Erythroblast (primary cell): ENCODE measurements around the gene BICRA.

ENCODE experiments used
- DNase-seq, 2 experiments: peaks; one replicate each; lab custom pipeline; 2025; lab: John Stamatoyannopoulos, UW
- GATA1 ChIP-seq: IDR thresholded peaks from 2 replicates; pipeline ENCODE4 v1.6.1; 2011; ENCODE audit warnings: low read depth, mild to moderate bottlenecking, control low read depth, low read length, moderate library complexity
- POLR2A ChIP-seq: IDR thresholded peaks from 2 replicates; pipeline ENCODE4 v1.6.1; 2011; ENCODE audit warnings: mild to moderate bottlenecking, low read length

The BICRA gene

DNA sequence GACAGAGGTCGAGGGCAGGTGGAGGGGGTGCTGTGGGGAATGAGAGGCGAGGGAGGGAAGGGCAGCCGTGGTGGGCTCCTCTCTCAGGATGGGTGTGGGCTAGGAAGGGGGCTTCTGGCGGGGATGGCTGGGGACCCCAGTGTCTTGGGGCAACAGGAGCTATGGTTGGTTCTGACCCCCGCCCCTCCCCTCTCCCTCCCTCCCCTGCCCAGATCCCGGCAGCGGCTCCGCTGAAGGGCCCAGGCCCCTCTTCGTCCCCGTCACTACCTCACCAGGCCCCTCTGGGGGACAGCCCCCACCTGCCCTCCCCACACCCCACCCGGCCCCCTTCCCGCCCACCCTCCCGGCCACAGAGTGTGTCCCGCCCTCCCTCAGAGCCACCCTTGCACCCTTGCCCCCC, 85.0 kb downstream of the BICRA start:
- no peak for TF ChIP-seq POLR2A
- TF ChIP-seq GATA1 = no peak
- no peak for DNase-seq

DNA sequence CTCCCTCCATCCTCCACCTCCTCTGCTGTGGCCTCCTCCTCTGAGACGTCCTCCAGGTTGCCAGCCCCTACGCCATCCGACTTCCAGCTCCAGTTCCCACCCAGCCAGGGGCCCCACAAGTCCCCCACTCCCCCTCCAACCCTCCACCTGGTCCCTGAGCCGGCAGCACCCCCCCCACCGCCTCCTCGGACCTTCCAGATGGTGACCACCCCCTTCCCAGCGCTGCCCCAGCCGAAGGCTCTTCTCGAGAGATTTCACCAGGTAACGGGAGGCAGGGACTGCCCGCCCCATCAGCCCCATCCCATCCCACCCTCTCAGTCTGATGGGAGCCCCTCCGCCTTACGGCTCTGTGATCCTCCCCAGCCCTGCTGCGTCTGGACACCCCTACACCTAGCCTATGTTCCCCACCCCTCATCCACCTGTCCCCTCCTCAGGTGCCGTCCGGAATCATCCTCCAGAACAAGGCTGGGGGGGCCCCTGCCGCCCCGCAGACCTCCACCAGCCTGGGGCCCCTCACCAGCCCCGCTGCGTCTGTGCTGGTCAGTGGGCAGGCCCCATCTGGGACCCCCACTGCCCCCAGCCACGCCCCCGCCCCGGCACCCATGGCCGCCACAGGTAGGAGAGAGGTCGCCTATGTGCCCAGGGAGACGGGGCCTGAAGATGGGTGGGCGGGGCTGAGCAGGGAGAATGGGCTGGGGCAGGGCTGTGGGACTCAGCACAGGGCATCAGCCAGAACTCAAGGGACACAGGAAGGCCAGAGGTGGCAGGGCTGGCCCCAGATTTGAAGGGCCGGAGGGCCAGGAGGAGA, 85.7 kb downstream of the BICRA start:
- TF ChIP-seq POLR2A (no peak), GATA1 (no peak)
- no peak for DNase-seq

DNA sequence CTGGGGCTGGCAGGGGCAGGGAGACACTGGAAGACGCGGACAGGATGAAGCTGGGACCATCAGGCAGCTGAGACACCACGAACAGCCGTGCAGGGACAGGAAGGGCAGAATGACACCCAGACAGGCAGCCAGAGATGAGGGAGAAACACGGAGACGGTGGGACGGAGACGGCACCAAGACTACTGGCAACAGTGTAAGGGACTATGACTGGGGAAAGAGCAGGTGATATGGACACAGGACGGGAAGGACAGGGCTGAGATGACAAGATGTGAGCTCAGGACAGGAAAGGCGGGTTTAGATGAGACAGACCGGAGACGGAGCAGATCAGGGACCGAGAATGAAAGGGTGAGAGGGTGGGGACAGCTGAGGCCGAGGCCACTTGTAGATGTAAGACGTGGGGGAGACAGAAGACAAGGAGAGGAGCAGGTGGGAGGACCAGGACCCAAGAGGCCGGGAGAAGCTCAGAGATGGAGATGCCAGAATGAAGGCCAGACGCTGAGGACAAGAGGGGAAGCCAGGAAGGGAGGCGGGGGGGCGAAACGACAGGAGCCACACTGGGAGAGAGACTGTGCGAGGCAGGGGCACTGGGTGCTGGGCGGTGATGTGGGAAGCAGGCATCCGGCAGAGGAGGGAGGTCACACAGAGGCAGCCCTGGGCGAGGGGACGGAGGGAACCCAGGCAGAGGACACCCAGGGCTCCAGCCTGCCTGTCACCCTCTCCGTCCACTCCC, 86.8 kb downstream of the BICRA start:
- TF ChIP-seq POLR2A (no peak), GATA1 (no peak)
- no peak for DNase-seq

DNA sequence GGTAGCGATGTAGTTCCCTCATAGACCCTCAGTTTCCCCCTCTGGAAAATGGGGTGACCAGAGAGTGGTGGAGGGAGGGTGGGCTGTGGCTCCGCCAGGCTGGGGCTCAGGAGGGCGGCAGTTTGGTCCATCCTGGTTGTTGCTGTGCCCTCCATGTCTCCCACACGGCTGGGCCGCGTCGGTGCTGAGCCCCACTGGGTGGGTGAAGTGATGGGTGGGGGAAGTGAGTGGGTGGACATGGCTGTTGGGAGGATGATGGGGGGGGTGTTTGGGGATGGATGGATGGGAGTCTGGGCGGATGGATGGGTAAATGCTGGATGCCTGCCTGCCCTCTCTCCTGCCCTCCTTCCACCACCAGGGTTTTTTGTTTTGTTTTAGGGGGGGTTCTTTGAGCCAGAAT, 87.7 kb downstream of the BICRA start:
- TF ChIP-seq POLR2A = no peak
- TF ChIP-seq GATA1 = no peak

DNA sequence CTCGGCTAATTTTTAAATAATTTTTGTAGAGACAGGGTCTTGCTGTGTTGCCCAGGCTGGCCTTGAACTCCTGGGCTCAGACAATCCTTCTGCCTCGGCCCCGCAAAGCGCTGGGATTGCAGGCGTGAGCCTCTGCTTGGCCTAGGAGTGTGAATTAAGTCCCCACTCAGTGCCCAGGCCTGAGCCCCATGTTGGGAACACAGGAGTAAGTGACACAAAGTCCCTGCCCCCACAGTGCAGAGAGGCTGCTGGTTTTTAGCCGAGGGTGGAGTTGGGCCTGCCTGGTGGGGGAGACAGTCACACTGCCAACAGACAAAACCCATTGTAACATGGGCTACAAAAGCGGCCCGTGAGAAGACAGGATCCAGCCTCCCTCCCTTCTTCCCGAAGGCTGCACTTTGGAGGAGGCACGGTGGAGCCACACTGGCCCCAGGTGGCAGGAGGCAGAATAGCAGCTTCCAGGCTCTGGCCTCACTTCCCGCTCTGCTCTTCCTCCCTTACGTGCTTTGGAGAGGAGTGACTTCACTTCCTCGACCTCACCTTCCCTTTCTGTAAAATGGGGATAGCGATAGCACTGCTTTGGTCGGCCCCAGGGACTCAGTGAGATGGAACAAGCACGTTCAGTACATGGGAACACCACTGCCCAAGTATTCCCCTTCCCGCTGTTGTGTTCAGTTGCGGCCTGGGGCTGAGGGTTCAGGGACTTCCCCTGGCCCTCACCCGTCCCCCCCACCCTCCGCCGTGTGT, 89.1 kb downstream of the BICRA start:
- DNase-seq = peak; percentile 71 to 82
- TF ChIP-seq POLR2A = no peak
- no peak for TF ChIP-seq GATA1

More for the DNA sequence above, 87.7 kb downstream of the BICRA start:
- DNase-seq = no peak

DNA sequence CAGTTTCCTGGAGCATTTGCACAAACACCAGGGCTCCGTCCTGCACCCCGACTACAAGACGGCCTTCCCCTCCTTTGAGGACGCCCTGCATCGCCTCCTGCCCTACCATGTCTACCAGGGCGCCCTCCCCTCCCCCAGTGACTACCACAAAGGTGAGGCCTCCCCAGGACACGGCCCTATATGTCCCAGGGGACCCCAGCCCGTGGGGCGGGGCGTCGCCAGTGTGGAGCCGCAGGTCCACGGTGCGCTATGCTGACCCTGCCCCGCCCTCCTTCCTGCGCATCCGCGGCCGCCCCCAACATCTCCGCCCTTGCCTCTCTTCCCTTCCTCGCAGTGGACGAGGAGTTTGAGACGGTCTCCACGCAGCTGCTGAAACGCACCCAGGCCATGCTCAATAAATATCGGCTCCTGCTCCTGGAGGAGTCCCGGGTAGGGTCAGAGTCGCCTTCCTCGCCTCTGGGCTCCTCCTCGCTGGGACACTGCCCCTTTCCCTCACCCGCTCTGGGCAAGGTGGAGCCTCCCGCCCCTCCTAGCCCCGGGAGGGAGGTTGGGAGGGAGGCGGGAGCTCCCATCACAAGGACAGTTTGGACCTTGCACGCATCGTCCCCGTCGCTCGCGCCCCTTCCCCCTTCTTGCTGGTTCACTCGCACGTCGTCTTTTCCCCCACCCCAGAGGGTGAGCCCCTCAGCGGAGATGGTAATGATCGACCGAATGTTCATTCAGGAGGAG, 89.9 kb downstream of the BICRA start:
- TF ChIP-seq POLR2A (no peak), GATA1 (no peak)
- no peak for DNase-seq

DNA sequence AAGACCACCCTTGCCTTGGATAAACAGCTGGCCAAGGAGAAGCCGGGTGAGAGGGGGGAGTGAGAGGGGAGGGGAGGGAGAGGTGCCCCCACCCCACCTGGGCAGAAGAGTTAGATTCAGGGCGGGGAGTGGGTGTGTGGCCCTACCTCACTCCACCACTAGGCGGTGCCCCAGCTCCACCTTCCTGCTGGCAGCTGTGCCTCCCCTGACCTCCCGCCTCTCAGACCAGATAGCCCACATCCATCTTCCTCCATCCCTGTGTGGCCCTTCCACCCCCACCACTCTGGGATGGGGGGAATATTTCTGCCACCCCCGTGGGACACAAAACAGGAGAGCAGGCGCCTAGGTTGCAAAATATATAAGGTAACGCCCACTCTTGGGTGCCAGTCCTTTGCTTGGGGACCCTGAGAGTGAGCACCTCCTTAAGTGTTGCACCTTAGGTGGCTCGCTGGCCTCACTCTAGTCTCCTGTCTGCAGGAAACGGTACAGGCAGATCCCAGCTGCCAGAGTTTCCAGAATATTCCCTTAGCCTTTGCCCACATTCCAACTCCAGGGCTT, 90.5 kb downstream of the BICRA start:
- peak; percentile 47 to 68 for DNase-seq
- TF ChIP-seq POLR2A (no peak), GATA1 (no peak)

DNA sequence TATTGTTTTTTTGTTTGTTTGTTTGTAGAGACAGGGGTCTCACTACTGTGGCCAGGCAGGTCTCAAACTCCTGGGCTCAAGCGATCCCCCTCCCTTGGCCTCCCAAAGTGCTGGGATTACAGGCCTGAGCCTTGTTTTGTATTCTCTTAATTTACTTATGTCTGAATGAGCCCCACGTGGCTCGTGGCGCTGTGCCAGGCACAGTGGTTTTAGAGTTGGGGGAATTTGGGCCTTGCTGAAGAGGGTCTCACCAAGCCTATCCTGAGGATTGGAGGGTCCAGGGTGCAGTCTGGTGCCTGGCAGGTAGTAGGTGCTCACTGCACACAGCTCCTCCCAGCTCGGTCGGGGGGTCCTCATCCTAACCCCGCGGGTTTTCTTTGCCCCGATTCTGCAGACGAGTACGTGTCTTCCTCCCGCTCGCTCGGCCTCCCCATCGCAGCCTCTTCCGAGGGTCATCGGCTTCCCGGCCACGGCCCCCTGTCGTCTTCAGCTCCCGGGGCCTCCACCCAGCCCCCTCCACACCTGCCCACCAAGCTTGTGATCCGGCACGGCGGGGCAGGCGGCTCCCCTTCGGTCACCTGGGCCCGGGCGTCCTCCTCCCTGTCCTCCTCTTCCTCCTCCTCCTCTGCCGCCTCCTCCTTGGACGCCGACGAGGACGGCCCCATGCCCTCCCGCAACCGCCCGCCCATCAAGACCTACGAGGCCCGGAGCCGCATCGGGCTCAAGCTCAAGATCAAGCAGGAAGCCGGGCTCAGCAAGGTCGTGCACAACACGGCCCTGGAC, 92.2 kb downstream of the BICRA start:
- TF ChIP-seq GATA1 (no peak), POLR2A (no peak)
- DNase-seq = no peak

DNA sequence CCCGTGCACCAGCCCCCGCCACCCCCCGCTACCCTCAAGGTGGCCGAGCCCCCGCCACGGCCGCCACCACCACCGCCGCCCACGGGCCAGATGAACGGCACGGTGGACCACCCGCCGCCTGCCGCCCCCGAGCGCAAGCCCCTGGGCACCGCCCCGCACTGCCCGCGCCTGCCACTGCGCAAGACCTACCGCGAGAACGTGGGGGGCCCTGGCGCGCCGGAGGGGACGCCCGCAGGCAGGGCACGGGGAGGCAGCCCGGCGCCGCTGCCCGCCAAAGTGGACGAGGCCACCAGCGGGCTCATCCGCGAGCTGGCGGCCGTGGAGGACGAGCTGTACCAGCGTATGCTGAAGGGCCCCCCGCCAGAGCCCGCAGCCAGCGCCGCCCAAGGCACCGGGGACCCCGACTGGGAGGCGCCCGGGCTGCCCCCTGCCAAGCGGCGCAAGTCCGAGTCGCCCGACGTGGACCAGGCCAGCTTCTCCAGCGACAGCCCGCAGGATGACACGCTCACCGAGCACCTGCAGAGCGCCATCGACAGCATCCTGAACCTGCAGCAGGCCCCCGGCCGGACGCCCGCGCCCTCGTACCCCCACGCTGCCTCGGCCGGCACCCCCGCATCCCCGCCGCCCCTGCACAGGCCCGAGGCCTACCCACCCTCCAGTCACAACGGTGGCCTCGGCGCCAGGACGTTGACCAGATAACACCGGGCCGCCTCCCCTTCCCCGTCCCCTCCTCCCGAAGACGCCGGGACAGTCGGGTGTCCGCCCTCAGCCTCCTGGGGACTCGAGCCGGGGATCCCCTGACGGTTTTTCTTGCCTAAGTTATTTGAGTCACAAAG, 93.0 kb downstream of the BICRA start:
- no peak for DNase-seq
- TF ChIP-seq GATA1 = no peak
- TF ChIP-seq POLR2A = no peak

DNA sequence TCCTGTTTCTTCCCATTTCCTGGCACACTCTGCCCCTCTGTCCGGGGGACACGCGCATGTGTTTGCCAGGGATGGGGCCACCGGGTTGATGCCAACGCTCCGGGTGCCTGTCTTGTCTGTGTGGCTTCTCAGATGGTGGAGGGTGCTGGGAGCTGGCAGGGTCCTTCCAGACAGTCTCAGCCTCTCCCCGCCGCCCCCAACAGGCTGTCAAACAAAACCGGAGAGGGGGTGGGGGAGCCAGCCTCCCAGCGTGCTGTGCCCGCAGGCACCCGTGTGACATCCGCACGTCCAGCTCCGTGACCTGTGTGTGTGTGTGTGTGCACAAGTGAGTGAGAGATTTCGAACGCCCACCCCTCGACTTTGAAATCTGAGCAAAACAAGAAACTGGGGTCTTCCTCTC, 93.7 kb downstream of the BICRA start:
- no peak for TF ChIP-seq POLR2A
- no peak for TF ChIP-seq GATA1
- DNase-seq = no peak

DNA sequence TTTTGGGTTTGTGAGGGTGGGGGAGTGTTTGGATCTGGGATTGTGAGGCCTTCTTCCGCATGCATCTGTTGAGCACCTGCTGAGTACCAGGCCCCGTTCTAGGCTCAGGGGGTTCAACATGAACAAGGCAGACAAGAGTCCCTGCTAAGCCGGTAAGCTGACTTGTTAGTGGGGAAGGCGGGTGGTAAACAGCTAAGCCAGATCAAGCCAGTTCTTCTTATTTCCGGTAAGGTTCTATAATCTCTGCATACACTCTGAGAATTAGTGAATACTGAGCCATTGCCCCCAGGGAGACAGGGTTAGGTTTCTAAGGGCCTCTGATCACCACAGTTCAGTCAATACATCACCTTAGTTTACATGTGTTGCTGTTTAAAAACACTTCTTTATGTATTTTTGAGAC, 94.4 kb downstream of the BICRA start:
- TF ChIP-seq GATA1 (no peak), POLR2A (no peak)

More for the DNA sequence above, 94.4 kb downstream of the BICRA start:
- DNase-seq = no peak
